Measurements from ENCODE around the gene SLC35F1.

- no peak for TF ChIP-seq CTCF (IDR thresholded peaks at IDR 0.05; ENCODE audit: low read length)
- TF ChIP-seq EZH2 (IDR thresholded peaks at IDR 0.05; ENCODE audit: borderline replicate concordance, low read length), result no peak
Measured at GRCh38 chr6:117908246-117909068, 1.4 kb downstream of the SLC35F1 start.
